ENCODE data around the gene VMA21.

DNA sequence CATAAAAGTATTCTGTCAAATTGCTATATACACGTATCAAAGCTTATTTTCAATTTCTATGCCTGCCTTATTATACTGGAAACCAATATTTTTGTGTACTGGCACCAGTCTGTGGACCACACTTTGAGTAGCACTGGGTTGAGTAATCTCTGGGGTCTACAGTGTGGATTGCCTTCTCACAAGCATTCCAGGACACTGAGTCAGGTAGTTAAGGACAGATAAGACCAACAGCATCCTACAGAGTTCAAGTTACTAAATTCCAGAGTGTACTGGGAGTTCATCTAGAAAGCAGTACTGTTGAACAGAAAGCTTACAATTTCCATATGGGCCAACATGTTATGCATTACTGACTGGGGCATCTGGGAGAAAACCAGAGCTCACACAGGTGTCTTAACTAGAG is 61.8 kb downstream of the VMA21 start:
- TF ChIP-seq, protein P1, sequence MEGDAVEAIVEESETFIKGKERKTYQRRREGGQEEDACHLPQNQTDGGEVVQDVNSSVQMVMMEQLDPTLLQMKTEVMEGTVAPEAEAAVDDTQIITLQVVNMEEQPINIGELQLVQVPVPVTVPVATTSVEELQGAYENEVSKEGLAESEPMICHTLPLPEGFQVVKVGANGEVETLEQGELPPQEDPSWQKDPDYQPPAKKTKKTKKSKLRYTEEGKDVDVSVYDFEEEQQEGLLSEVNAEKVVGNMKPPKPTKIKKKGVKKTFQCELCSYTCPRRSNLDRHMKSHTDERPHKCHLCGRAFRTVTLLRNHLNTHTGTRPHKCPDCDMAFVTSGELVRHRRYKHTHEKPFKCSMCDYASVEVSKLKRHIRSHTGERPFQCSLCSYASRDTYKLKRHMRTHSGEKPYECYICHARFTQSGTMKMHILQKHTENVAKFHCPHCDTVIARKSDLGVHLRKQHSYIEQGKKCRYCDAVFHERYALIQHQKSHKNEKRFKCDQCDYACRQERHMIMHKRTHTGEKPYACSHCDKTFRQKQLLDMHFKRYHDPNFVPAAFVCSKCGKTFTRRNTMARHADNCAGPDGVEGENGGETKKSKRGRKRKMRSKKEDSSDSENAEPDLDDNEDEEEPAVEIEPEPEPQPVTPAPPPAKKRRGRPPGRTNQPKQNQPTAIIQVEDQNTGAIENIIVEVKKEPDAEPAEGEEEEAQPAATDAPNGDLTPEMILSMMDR (IDR thresholded peaks at IDR 0.05): no peak
- TF ChIP-seq EP300 (IDR thresholded peaks at IDR 0.05): no peak
- no peak for TF ChIP-seq POLR2AphosphoS5 (IDR thresholded peaks at IDR 0.05)

Data from upper lobe of left lung (tissue), 4 donors.